Vagina (tissue), 2 donors: Measurements from ENCODE around the gene SEPTIN2.

ENCODE experiments used
- POLR2A ChIP-seq, 2 donors: fragments of 450-650 bp; IDR thresholded peaks; one replicate each; pipeline ENCODE4 v1.6.1; 2017; ENCODE audit warnings: antibody characterized with exemption in 2 of 2, mild to moderate bottlenecking in 2 of 2, moderate library complexity in 2 of 2
- POLR2AphosphoS5 ChIP-seq, 2 donors: sonication (generic); formaldehyde crosslinking; IDR thresholded peaks; one replicate each; pipeline ENCODE4 v1.9.0; 2017; ENCODE audit warnings: antibody characterized with exemption in 2 of 2, mild to moderate bottlenecking in 2 of 2, low read depth in 1 of 2; ENCODE audit not compliant: insufficient read depth in 1 of 2

DNA sequence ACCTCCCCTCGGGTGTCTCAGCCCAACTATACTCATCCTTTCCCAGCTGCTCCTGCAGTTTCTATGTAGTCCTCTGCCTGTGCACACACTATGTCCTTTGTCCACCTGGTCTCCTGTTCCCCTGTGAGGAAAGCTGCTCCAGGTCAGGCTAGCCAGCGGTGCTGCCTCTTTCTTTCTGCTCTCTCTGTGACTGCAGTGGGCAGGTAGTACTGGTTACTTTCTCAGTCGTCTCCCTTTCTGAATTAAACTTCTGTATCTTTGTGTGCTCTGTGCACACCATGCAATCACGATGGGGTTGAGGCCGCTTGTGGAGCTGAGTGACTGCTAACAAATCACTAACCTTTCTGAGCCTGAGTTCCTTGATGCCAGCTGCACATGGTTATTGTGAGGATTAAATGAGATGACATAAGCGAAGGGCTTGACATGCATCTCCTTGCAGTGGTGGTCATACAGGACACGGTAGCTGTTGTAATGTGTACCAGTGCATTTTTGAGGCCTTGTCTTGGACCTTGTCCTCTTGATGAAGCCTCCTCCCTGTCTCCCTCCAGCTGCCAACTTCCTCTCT is 43.8 kb downstream of the SEPTIN2 start:
- TF ChIP-seq POLR2A (IDR thresholded peaks at IDR 0.05) (no peak), POLR2AphosphoS5 (IDR thresholded peaks at IDR 0.05; ENCODE audit: insufficient read depth in 1 of 2, low read depth in 1 of 2) (no peak)
